HG03469 (cell line): ENCODE results near the gene FGFBP2.

Source experiments
- ATAC-seq: cut with Tn5 transposase; IDR thresholded peaks from one replicate; pipeline ENCODE4 v1.9.1; 2021; ENCODE audit warnings: mild to moderate bottlenecking, moderate library complexity, moderate number of reproducible peaks; ENCODE audit not compliant: unreplicated experiment

FGFBP2 gene, protein sequence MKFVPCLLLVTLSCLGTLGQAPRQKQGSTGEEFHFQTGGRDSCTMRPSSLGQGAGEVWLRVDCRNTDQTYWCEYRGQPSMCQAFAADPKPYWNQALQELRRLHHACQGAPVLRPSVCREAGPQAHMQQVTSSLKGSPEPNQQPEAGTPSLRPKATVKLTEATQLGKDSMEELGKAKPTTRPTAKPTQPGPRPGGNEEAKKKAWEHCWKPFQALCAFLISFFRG

DNA sequence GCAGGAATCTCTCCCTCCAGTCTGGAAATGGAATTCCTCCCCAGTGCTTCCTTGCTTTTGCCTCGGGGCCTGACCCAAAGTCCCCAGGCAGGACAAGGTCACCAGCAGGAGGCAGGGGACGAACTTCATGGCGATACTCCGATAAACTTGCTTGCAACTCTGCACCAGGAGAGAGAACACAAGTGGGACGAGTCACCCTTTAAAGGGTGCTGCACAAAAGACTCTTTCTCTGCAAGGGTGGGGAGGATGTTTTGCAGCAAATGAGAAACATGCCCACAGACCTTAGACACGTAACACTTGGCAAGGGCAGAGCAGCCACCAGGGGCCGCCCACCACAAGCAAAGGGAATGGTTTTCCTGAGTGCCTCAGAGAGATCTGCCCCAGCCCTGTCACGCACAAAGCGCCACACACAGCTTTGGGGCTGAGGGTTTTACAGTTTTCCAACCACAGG is at the start of gene FGFBP2:
TSS of gene FGFBP2 (minus strand) at position 175 of the 451 bp plus-strand sequence. CDS start at position 129, 46 bp downstream.
- no peak for ATAC-seq

DNA sequence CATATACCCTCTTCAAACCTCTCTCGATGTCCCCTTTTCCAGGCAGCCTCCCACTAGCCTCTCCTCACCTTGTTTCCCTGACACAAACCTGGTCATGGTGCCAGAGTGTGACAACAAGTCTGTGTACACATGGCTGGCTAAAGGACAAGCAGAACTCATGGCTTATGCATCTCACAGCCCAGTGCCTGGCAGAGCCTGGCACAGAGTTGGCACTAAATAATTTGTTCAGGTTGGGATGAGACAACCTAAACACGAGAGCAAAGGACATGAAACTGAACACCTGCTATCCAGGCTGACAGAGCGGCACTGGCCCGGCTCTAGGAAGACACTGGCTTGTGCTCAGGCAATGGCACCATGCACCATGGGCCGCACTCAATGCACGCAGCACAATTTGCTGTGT is 48.2 kb upstream of the FGFBP2 start:
- ATAC-seq = no peak

DNA sequence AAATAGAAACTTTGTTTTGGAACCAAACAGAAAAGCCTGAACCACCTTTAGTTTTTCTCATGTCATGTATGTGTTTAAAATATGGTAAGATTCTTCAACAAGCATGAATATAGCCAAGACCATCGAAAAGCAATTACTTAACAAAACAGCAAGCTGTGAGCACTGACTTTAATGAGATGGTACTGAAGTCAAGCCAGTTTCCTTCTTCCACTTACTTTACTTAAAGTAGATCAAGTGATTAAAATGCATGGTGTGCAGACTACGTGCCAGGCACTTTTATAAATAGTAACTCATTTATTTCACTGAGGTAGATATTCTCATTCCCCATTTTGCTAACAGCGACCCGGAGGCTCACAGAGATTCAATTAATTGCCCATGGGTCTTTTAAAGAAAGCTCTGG is 46.2 kb upstream of the FGFBP2 start:
- ATAC-seq = no peak

DNA sequence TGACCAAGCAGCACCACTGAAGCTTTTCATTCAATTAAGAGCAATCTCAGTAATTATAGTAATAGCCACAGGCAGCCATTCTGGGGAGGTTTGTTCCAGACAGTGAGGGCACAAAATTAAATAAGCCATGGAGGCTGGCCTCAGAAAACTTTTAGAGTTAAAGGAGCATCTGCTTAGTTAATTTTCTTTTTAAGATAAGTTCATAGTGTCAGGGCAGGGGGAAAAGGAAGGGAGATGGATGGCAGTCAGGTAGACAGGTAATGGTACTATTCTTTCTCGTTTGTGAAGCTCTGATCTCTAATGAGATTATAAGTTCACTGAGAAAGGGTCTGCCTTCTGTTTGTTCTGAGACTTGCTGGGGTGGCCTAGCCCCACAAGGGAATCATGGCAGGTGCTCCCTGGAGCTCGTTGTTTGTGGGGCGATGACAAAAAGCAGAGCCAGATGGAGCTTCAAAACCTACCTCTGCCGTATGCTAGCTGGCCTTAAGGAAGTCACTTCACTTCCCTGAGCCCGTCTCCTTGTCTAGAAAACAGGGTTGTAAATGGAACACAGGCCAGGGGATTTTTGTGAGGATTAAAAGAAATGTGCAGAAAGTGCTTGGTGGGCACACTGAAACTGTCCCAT is 44.6 kb upstream of the FGFBP2 start:
- no peak for ATAC-seq

DNA sequence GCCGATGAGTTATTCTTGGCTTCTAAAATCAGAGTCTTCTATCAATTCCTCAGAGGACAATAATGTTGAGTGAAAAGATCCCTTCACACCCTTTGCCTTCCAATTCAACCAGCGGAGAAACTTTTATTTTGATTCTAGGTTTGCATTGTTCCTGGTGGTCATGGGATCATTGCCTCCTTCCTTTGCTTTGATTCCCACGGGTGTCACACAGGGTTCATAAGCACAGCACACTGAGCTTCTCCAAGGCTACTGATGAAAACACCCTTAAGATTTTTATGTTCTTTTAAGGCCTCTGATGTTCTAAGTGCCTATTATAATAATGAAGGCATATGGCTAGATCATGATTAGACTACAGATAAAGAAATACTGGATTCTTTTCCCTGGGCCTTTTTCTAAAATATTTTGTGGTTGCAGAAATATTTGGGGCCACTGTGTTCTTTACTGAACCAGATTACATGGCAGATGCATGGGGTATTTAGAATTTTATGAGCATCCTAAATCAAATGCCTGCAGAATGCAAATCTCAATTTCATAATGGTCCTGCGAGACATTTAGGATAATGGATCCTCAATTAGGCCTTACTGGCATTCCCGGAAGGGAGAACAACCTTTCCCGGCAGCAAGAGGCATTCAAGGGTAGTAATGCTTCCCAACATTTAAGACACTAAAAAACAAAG is 43.9 kb upstream of the FGFBP2 start:
- no peak for ATAC-seq

DNA sequence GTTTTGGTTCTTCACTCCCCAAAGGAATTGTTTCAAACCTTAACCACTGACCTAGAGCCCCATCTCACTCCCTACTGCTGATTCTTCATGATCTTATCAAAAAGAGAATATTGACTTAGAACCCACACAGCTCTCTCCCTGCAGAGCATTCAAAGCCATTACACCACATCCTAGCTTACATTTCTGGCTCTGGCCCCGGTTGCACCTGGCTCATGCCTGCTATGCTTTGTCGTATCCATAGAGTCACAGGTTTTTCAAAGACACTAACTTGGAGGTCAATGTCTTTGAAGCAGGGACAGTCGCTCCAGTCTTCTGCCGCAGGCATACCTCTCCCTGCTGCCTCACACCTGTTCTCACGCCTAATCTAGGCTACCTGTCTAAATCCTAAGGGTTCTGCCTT is 42.7 kb upstream of the FGFBP2 start:
- no peak for ATAC-seq

DNA sequence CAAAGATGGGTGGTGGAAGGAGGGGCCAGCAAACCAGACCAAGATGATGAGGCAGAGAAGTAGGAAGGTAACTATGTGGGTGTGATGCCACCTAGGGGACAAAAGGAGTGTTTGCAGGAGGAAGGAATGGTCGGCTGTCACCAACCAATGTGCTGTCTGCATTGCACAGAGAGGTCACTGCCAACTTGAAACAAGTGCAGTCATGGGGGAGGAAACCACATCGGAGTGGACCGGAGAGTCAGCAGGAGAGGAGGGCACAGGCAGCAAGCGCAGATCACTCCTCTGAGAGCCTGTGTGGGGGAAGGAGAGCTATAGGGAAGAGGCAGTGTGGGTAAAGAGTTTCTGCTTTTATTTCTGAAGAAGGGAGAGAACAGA is 38.5 kb upstream of the FGFBP2 start:
- peak; percentile 89 for ATAC-seq

DNA sequence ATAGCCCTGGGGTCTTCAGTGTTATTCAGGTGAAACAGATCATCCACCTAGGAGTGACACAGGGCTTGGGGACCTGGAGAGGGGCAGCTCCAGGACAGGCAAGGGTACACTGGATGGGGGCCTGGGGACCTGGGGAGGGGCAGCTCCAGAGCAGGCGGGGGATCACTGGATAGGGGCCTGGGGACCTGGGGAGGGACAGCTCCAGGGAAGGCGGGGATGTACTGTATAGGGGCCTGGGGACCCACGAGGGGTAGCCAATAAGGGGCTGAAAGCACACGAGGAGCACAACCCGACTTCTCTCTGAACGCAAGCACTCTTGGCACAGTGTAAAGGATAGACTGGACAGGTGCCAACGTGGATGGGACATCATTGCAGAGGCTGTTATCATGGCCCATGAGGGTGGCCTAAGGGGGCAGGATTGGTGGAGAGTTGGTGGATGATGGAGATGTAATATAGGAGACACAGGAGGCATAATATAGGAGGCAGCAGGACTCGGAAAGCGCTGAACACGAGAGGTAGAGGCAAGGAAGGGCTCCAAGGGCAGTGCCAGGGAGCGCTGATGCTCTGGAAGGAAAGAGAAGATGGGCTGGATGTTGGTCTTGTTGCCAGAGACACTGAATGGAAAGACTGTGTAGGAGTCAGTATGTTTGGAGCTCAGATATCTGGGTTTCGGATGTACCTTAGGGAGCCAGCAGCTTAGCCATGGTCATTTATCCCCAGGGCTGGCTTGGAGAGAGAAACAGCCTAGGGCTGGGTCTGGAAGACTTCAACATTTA is 37.9 kb upstream of the FGFBP2 start:
- ATAC-seq = no peak

DNA sequence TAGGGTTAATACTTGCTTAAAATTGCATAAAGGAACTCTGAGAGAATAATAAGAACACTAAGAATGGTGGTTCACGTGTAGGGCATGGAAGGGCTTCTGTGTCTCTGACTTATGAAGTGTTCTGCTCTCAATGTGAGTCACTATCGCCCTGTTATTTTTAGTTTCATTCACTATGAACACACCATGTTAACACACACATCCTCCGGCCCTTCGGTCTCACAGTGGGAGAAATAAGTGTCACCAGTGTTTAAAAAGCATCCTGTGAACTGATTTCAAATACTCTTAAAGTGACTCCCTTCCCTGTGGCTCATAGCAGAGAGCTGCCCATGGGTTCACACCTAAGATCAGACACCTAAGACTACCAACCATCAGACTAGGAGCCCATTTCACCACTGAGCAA is 33.8 kb upstream of the FGFBP2 start:
- ATAC-seq = no peak

DNA sequence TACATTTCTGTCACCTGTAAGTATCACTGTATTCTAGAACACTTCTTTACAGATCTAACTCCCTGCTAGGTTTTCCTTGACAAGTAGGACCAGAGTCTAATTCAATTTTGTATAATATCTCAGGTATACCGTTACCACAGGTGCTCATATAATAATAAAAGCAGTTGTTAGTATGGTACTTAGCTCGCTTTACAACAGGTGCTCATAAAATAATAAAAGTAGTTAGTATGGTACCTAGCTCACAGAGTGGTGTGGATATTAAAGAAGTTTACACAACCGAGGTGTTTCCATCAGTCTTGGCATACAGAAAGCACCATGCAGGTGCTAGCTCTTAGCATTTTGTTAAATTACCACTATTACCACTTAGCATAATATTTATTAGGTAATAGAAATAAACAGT is 32.9 kb upstream of the FGFBP2 start:
- no peak for ATAC-seq

DNA sequence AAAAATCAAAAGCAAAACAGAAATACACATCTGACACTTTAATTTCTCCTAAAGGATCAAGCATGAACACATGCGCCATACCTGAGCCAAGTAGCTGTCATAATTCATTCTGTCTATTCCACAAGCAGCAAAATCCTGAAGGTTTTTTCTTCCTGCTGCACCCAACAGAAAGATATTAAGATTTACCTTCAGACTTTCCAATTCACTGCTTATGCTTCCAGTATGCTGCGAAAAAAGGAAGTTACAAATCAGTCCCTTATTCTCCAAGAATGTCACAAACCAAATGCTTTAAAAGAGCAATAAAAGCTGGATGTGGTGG is 29.2 kb upstream of the FGFBP2 start:
- no peak for ATAC-seq

DNA sequence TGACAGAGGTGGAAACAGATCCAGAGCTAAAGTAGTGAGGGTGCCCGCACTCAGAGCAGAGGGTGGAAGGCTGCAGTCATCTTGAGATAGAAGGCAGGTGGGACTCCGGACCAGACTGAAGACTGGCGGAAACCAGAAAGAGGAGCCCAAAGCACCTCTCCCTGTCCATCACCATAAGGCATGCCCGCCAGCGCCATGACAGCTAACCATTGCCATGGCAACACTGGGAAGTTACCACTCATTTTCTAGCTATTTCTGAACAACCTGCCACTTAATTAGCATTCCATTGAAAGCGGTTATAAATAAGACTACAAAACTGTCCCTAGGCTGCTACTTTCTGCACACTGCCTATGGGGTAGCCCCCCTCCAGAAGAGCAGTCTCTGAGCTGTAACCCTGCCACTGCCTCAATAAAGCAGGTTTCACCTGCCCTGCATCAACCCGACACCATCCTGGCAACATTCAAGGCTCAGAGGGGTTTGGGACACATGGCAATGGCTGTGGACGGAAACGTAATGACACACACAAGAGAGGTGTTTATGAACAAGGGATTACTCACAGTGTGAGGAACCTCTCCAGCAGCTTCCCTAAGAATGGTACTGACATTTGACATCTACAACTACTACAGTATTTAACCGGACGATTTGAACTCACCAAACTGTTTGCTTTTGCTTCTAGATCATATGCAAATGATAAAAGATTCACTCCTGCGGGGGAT is 27.8 kb upstream of the FGFBP2 start:
- no peak for ATAC-seq

DNA sequence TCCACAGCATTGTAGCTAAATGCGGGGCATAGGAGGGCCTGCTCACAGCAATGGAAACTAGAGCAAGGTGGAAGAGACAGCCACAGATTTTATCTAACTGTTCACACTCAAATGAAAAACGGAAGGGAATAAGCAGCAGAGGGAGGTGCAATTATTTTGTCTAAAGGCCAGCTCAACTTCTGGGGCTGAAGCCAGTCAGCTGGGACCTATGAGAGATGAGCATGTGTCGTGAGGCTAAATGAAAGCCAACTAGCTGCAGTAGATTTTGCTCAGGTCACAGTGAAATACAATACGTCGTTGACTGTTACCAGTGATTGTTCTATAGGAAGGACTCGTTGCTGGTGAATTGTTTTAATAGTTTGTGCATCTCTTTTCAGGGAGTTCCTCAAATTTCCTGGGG is 26.4 kb upstream of the FGFBP2 start:
- ATAC-seq = no peak

DNA sequence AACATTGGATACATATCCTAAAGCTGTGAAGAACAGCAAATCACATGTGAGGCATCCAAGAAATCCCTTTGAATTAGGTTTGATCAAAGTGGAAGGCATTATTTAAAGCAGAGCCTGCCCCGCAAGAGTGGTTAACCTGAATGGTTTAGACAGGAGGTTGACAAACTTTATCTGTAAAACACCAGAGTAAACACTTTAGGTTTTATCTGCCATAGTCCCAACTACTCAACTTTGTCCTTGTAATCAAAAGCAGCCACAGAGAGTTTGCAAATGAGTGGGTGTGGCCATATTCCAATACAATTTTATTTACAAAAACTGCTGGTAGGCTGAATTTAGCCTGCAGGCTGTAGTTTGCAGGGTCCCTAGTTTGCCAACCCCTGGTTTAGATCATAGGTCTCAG is 25.2 kb upstream of the FGFBP2 start:
- no peak for ATAC-seq

DNA sequence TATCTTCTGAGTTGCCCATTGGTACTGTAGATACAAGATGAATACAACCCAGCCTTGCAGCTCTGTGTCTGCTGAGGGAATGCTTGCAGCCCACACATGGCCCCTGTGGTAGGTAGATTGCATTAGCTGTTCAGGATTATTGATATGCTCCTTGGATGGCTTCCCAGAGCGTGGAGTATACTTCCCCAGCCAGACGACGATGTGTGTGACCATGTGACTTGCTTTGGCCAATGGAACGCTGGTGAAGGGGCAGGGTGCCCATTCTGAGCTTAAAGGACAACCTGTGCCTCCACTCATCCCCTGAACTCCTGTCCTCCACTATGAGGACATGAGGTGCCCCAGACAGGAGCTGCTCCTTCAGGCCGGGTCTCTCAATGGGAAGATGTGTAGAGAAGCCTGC is 23.9 kb upstream of the FGFBP2 start:
- no peak for ATAC-seq

DNA sequence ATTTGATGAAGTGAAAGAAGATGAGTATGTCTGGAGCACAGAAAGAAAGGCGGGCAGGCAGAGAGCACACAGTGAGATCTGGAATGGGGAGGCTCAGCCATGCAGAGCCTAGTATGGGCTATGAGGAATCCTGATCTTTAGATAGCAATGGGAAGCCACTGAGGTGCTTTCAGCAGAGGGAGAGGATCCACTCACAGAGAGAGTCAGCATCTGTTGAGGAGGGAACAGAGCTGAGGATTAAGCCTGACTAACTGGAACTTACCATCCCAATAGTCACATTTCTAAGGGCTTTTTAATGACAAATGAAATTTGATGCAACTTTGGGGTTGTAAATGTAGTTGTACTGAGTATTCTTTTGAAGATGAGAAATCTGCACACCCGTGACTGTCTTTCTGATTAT is 20.6 kb upstream of the FGFBP2 start:
- no peak for ATAC-seq

DNA sequence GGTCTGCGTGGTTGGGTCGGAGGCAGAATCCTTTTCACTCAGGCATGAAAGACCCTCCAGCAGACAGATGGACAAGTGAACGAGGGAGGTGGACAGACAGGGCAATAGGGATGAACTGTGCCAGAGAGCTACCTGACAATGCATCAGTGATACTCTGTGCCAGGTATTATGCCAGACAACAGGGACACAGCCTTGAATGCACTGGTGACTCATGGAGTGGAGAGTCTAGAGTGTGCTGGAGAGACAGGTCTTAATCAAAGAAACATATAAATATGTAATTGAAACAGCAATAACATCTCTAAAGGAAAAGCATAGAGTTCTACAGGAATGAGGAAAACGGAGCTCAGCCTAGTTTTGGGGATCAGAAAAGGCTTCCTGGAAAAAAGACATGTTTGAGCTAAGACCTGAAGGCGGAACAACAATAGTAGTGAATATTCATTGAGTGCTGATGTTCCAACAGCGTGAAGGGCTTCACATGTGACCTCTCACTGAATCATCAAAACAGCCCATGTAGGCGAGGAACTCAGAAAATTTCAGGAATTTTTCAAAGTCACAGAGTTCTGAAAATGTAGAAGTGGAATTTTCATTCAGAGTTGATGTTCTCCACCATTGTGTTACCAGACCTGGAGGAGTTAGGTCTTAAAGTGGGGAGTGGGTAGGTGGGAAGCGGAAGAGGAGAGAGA is 20.0 kb upstream of the FGFBP2 start:
- no peak for ATAC-seq

DNA sequence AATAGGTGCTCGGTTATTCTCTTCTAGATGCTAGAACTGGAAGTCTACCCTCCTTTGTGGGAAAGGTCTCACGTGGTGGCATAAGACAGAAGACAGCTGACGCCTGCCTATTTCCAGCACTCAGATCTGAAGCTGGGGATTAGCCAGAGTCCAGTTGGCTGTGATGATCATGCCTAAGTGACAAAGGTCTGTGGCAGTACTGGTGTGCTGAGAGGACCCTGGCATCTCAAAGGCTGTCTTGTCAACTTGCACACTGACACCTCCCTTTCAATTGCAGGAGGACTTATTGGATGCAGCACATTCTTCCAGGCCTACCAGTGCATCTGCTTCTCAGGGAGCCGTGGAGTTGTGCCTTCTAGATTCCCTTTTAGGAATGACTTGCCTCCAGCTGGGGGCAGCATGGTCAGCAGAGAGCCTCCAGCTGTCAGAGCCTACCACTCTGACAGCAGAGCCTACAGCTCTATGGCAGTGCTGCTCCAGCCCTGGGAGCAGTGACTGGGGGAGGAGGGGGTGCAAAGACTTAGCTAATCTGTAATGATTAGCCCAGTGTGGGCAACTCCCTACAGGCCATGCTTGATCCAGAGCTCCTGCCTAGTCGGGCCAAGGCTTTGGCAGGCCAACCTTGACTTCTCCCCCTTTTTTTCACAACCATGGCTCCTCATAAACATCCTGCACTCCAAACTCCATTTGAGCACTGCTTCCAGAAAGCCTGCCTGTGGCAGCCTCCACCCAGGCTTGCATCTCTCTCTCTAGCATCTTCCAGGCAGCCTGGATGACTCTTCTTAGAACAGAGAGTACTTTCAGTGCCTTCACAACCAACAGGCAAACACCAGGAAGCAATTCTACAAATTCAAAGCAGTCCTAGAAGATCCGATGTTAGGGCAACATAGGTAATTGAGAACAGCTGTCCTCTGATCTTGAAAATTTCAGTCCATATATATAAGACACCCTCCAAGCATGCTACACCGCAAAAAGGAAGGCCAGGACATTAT is 13.8 kb upstream of the FGFBP2 start:
- no peak for ATAC-seq

DNA sequence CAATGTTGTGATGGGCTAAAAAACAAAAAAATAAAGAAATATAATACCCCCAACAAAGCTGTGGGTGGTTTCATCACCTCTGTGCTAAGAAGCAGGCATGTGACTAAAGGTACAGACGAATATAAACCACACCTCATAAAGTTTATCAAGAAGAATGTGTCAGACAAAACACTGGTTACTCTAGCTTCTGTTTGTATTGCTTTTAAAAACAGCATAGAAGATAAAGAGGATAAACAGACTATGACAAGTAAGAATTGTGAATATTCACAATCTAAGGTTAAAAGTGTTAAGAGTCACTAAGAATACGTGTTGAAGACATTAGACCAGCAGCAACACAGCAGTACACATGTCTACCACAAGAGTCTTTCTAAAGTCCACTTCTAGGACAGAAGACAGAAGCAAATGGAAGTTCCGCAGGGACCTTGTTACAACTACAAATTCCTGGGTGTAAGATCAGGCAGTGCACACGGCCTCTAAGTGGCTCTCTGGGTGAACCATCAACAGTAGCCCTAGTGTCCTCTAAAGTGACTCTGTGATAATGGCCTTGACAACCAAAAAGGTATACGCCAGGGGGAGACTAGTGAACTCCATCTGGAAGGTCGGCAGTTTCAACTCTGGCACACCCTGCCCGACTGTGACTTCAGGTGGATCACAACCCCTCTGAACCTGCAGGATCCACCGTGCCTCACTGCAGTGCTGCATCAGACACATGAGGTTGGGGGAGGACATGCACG is 8.3 kb upstream of the FGFBP2 start:
- ATAC-seq = no peak
